PC-9 (cell line): Measurements from ENCODE around the gene COL25A1.

Experiments used
- EZH2 ChIP-seq: fragments of 200-600 bp; sonication (generic); IDR thresholded peaks from 2 replicates; pipeline ENCODE4 v1.8.0; 2017; ENCODE audit warnings: antibody characterized with exemption, low read depth
- TF ChIP-seq, protein P1 (sequence below): fragments of 200-600 bp; sonication (generic); conservative IDR thresholded peaks from 2 replicates; pipeline ENCODE4 v1.6.1; 2017; ENCODE audit warnings: mixed run types, antibody characterized with exemption, mild to moderate bottlenecking, moderate library complexity

GRCh38 chr4:108978066-108978465 lies 324.4 kb downstream of the COL25A1 start:
- TF ChIP-seq, protein P1, sequence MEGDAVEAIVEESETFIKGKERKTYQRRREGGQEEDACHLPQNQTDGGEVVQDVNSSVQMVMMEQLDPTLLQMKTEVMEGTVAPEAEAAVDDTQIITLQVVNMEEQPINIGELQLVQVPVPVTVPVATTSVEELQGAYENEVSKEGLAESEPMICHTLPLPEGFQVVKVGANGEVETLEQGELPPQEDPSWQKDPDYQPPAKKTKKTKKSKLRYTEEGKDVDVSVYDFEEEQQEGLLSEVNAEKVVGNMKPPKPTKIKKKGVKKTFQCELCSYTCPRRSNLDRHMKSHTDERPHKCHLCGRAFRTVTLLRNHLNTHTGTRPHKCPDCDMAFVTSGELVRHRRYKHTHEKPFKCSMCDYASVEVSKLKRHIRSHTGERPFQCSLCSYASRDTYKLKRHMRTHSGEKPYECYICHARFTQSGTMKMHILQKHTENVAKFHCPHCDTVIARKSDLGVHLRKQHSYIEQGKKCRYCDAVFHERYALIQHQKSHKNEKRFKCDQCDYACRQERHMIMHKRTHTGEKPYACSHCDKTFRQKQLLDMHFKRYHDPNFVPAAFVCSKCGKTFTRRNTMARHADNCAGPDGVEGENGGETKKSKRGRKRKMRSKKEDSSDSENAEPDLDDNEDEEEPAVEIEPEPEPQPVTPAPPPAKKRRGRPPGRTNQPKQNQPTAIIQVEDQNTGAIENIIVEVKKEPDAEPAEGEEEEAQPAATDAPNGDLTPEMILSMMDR: no peak
- no peak for TF ChIP-seq EZH2
